ENCODE data around the gene GJB2. TPM values are rescaled to one million over a fixed set of nuclear protein-coding genes. Genes with fewer than 3 reads are reported as not detected.
A peak's percentile ranks its signal among the peaks of the same experiment; 100 is the strongest.
"Not testable (repeated sequence)": the region's sequence is repeated elsewhere in the genome, so short reads cannot be mapped to it uniquely, and the experiment has no call there.

Gene GJB2
- total RNA-seq, 1 donor, result 0.18 TPM

GRCh38 chr13:20159646-20160305, 33.0 kb downstream of the GJB2 start:
- no peak for TF ChIP-seq CTCF (IDR thresholded peaks at IDR 0.05; ENCODE audit: insufficient read depth, low read length)
- H3K4me3 ChIP-seq (ENCODE audit: low read depth, low read length), result peak overlapping the region; percentile 62
- no peak for DNase-seq (ENCODE audit: low read depth)

- DNase-seq (ENCODE audit: low read depth), result no peak
- no peak overlapping the region for H3K4me3 ChIP-seq (ENCODE audit: low read depth, low read length)
- TF ChIP-seq CTCF (IDR thresholded peaks at IDR 0.05; ENCODE audit: insufficient read depth, low read length), result no peak
Observed at GRCh38 chr13:20157151-20157796, 35.5 kb downstream of the GJB2 start.

GRCh38 chr13:20156702-20157101, 36.0 kb downstream of the GJB2 start:
- no peak overlapping the region for H3K4me3 ChIP-seq (ENCODE audit: low read depth, low read length)
- TF ChIP-seq CTCF (IDR thresholded peaks at IDR 0.05; ENCODE audit: insufficient read depth, low read length), result no peak
- DNase-seq (ENCODE audit: low read depth), result no peak

- DNase-seq (ENCODE audit: low read depth); H3K4me3 ChIP-seq (ENCODE audit: low read depth, low read length): not testable (repeated sequence)
Observed at GRCh38 chr13:20153290-20153689, 39.4 kb downstream of the GJB2 start.

- H3K4me3 ChIP-seq (ENCODE audit: low read depth, low read length), result no peak overlapping the region
- TF ChIP-seq CTCF (IDR thresholded peaks at IDR 0.05; ENCODE audit: insufficient read depth, low read length), result no peak
- DNase-seq (ENCODE audit: low read depth), result no peak
Observed at GRCh38 chr13:20151612-20152011, 41.1 kb downstream of the GJB2 start.

- no peak for TF ChIP-seq CTCF (IDR thresholded peaks at IDR 0.05; ENCODE audit: insufficient read depth, low read length)
- no peak overlapping the region for H3K4me3 ChIP-seq (ENCODE audit: low read depth, low read length)
- no peak for DNase-seq (ENCODE audit: low read depth)
Observed at GRCh38 chr13:20151016-20151415, 41.7 kb downstream of the GJB2 start.

- no peak for DNase-seq (ENCODE audit: low read depth)
- H3K4me3 ChIP-seq (ENCODE audit: low read depth, low read length), result no peak overlapping the region
- no peak for TF ChIP-seq CTCF (IDR thresholded peaks at IDR 0.05; ENCODE audit: insufficient read depth, low read length)
Observed at GRCh38 chr13:20150561-20150960, 42.2 kb downstream of the GJB2 start.

Measured in fibroblast of the aortic adventitia (primary cell).